Testis (tissue), 3 donors: ENCODE data around the gene UNC80. TPM values are rescaled to one million over a fixed set of nuclear protein-coding genes. Genes with fewer than 3 reads are reported as not detected.

ENCODE experiments used
- DNase-seq: peaks from one replicate; pipeline ENCODE4 v3.0.0-alpha.2; 2019
- H3K27ac ChIP-seq, 2 donors: fragments of 200-600 bp; sonication (generic); one replicate each; pipeline ENCODE4 v1.5.1; 2019
- H3K27me3 ChIP-seq: fragments of 200-600 bp; sonication (generic); one replicate; pipeline ENCODE4 v1.5.1; 2019
- H3K36me3 ChIP-seq: fragments of 200-600 bp; sonication (generic); one replicate; pipeline ENCODE4 v1.5.1; 2017; ENCODE audit warnings: low read depth; ENCODE audit errors: missing control alignments
- H3K4me1 ChIP-seq: fragments of 200-600 bp; sonication (generic); one replicate; pipeline ENCODE4 v1.5.1; 2019
- H3K4me3 ChIP-seq, 2 donors: fragments of 200-600 bp; sonication (generic); one replicate each; pipeline ENCODE4 v1.5.1; 2017 to 2019
- H3K9me3 ChIP-seq: fragments of 200-600 bp; sonication (generic); one replicate; pipeline ENCODE4 v1.5.1; 2017
- CTCF ChIP-seq, 3 experiments: fragments of 450-650 bp in 2 of 3; fragments of 200-600 bp in 1 of 3; sonication (generic) in 1 of 3; IDR thresholded peaks; one replicate each; pipeline ENCODE4 v1.5.1; 2016 to 2019; ENCODE audit warnings: antibody characterized with exemption in 3 of 3, mild to moderate bottlenecking in 2 of 3, moderate library complexity in 1 of 3
- POLR2A ChIP-seq: fragments of 450-650 bp; IDR thresholded peaks from one replicate; pipeline ENCODE4 v1.6.1; 2017; ENCODE audit warnings: antibody characterized with exemption, mild to moderate bottlenecking, moderate library complexity
- WGBS, 2 donors: methylation state at CpG; one replicate each; pipeline ENCODE4 v1.1.5; 2018; 5-methylcytosine and 5-hydroxymethylcytosine counted together
- intact Hi-C: fragments of 100-400 bp; cut with DNase I; formaldehyde crosslinking; loops from one replicate; pipeline ENCODE4 v1.15.1; 2023; ENCODE audit warnings: low total_unique reads
- polyA plus RNA-seq: library from polyadenylated mRNA; stranded (reverse); fragments of 350-450 nt; fragmentation: Illumina TruSeq; extraction: RNeasy Lipid Tissue Mini Kit (QIAGEN cat#74804); gene quantifications from one replicate; pipeline ENCODE4 v1.2.3, GENCODE V29; 2014; ENCODE audit warnings: low read depth, low replicate concordance; ENCODE audit not compliant: insufficient read depth
- total RNA-seq, 2 donors: library from RNA; depleted of rRNA; stranded (reverse); fragments of >200 nt; gene quantifications; one replicate each; pipeline ENCODE4 v1.2.3, GENCODE V29; 2016

Gene UNC80
- total and polyA plus RNA-seq, 3 donors from 2014 or later: 8.2 to 46.1 (median 34.8) TPM

GRCh38 chr2:210002158-210003157, 230.8 kb downstream of the UNC80 start, which contains the start of gene RPE:
RPE (plus strand) TSS chr2:210002638; CDS start chr2:210002662, 24 bp downstream.
- H3K4me1 ChIP-seq: peaks cover 11% of the 10 kb centered on the region
- intact Hi-C loops: no loop called here

GRCh38 chr2:210003359-210003758, 231.7 kb downstream of the UNC80 start:
- H3K9me3 ChIP-seq: no peaks in the 10 kb centered on the region
- no peaks in the 10 kb centered on the region for H3K27me3 ChIP-seq
- WGBS, 2 donors: 13 to 26% methylated on average over 2 of the region's 2 CpGs
- intact Hi-C loops: no loop called here
- no peaks in the 10 kb centered on the region for H3K36me3 ChIP-seq
- peaks cover 11% of the 10 kb centered on the region for H3K4me1 ChIP-seq
- no peak for DNase-seq
- TF ChIP-seq POLR2A (no peak), CTCF (IDR thresholded peaks at IDR 0.05) (no peak)
- peak overlapping the region; percentile 80 for H3K27ac ChIP-seq
- H3K4me3 ChIP-seq: peak overlapping the region; percentile 75 to 90

More at GRCh38 chr2:210002158-210003157, 230.8 kb downstream of the UNC80 start, which contains the start of gene RPE:
- WGBS, 2 donors: 0% methylated on average over 32 to 47 of the region's 58 CpGs
- peak; percentile 97 for DNase-seq
- Histone ChIP-seq H3K27me3 (no peaks in the 10 kb centered on the region), H3K27ac (peak within 1 kb of the TSS; percentile 80), H3K36me3 (no peaks in the 10 kb centered on the region), H3K4me3 (peak within 1 kb of the TSS; percentile 75 to 90), H3K9me3 (no peaks in the 10 kb centered on the region)
- TF ChIP-seq POLR2A (no peak), CTCF (IDR thresholded peaks at IDR 0.05) (no peak)

- H3K4me3 ChIP-seq: no peak overlapping the region
- H3K4me1 ChIP-seq: peaks cover 11% of the 10 kb centered on the region
- H3K27me3 ChIP-seq: no peaks in the 10 kb centered on the region
- H3K36me3 ChIP-seq: no peaks in the 10 kb centered on the region
- H3K27ac ChIP-seq: no peak overlapping the region
- no peaks in the 10 kb centered on the region for H3K9me3 ChIP-seq
- no peak for DNase-seq
- TF ChIP-seq POLR2A: no peak
- TF ChIP-seq CTCF (IDR thresholded peaks at IDR 0.05): no peak
- 62 to 68% methylated on average over 2 of the region's 2 CpGs for WGBS, 2 donors
- intact Hi-C loops: no loop called here
Observed at GRCh38 chr2:210004881-210005280, 233.2 kb downstream of the UNC80 start.

- Histone ChIP-seq H3K27ac (no peak overlapping the region), H3K4me1 (peaks cover 6% of the 10 kb centered on the region), H3K27me3 (no peaks in the 10 kb centered on the region), H3K36me3 (no peaks in the 10 kb centered on the region), H3K9me3 (no peaks in the 10 kb centered on the region), H3K4me3 (no peak overlapping the region)
- TF ChIP-seq POLR2A (no peak), CTCF (IDR thresholded peaks at IDR 0.05) (no peak)
- intact Hi-C loops: no loop called here
- no peak for DNase-seq
- 90 to 96% methylated on average over 2 of the region's 2 CpGs for WGBS, 2 donors
Observed at GRCh38 chr2:210007895-210008294, 236.3 kb downstream of the UNC80 start.
